ENCODE data around the gene ARHGEF7.

The ARHGEF7 gene

GRCh38 chr13:111339366-111340143 lies 224.4 kb downstream of the ARHGEF7 start:
- no peak for DNase-seq (ENCODE audit: low read depth, low spot score)
- Histone ChIP-seq H3K9ac (ENCODE audit: insufficient read length, low read depth) (no peak overlapping the region), H3K4me1 (ENCODE audit: insufficient read depth, insufficient read length) (no peaks in the 10 kb centered on the region), H3K36me3 (ENCODE audit: insufficient read depth, insufficient read length, low read length) (no peaks in the 10 kb centered on the region), H3K9me3 (ENCODE audit: insufficient read depth, low read length) (no peaks in the 10 kb centered on the region), H3K27me3 (ENCODE audit: insufficient read depth, insufficient read length) (no peaks in the 10 kb centered on the region), H3K4me3 (ENCODE audit: insufficient read length, low read depth) (no peak overlapping the region)
- no peak for TF ChIP-seq YY1 (IDR thresholded peaks at IDR 0.05; ENCODE audit: insufficient read depth, insufficient read length)
- TF ChIP-seq SUZ12 (IDR thresholded peaks at IDR 0.05; ENCODE audit: extremely low read depth, insufficient read depth, insufficient read length), result no peak
- TF ChIP-seq ZNF274 (IDR thresholded peaks at IDR 0.05; ENCODE audit: low read depth, low read length), result no peak

GRCh38 chr13:111341886-111342285 lies 226.8 kb downstream of the ARHGEF7 start:
- TF ChIP-seq SUZ12 (IDR thresholded peaks at IDR 0.05; ENCODE audit: extremely low read depth, insufficient read depth, insufficient read length), result no peak
- TF ChIP-seq YY1 (IDR thresholded peaks at IDR 0.05; ENCODE audit: insufficient read depth, insufficient read length), result no peak
- TF ChIP-seq ZNF274 (IDR thresholded peaks at IDR 0.05; ENCODE audit: low read depth, low read length), result no peak
- no peak for DNase-seq (ENCODE audit: low read depth, low spot score)
- no peaks in the 10 kb centered on the region for H3K36me3 ChIP-seq (ENCODE audit: insufficient read depth, insufficient read length, low read length)
- H3K9ac ChIP-seq (ENCODE audit: insufficient read length, low read depth), result no peak overlapping the region
- H3K4me3 ChIP-seq (ENCODE audit: insufficient read length, low read depth), result no peak overlapping the region
- H3K9me3 ChIP-seq (ENCODE audit: insufficient read depth, low read length), result no peaks in the 10 kb centered on the region
- H3K27me3 ChIP-seq (ENCODE audit: insufficient read depth, insufficient read length), result no peaks in the 10 kb centered on the region
- H3K4me1 ChIP-seq (ENCODE audit: insufficient read depth, insufficient read length), result peaks cover 3% of the 10 kb centered on the region

- Histone ChIP-seq H3K4me1 (ENCODE audit: insufficient read depth, insufficient read length) (peaks cover 3% of the 10 kb centered on the region), H3K36me3 (ENCODE audit: insufficient read depth, insufficient read length, low read length) (no peaks in the 10 kb centered on the region), H3K27me3 (ENCODE audit: insufficient read depth, insufficient read length) (no peaks in the 10 kb centered on the region), H3K4me3 (ENCODE audit: insufficient read length, low read depth) (no peak overlapping the region), H3K9me3 (ENCODE audit: insufficient read depth, low read length) (no peaks in the 10 kb centered on the region; the same call in 1 of the 2 replicates), H3K9ac (ENCODE audit: insufficient read length, low read depth) (peak overlapping the region; percentile 50)
- DNase-seq (ENCODE audit: low read depth, low spot score), result no peak
- TF ChIP-seq ZNF274 (IDR thresholded peaks at IDR 0.05; ENCODE audit: low read depth, low read length) (no peak), YY1 (IDR thresholded peaks at IDR 0.05; ENCODE audit: insufficient read depth, insufficient read length) (no peak), SUZ12 (IDR thresholded peaks at IDR 0.05; ENCODE audit: extremely low read depth, insufficient read depth, insufficient read length) (no peak)
These were observed 227.6 kb downstream of the ARHGEF7 start for GRCh38 chr13:111342721-111343120.

- Histone ChIP-seq H3K27me3 (ENCODE audit: insufficient read depth, insufficient read length) (no peaks in the 10 kb centered on the region), H3K9ac (ENCODE audit: insufficient read length, low read depth) (no peak overlapping the region), H3K9me3 (ENCODE audit: insufficient read depth, low read length) (no peaks in the 10 kb centered on the region; the same call in 1 of the 2 replicates), H3K4me3 (ENCODE audit: insufficient read length, low read depth) (no peak overlapping the region), H3K36me3 (ENCODE audit: insufficient read depth, insufficient read length, low read length) (no peaks in the 10 kb centered on the region), H3K4me1 (ENCODE audit: insufficient read depth, insufficient read length) (peaks cover 3% of the 10 kb centered on the region)
- no peak for TF ChIP-seq ZNF274 (IDR thresholded peaks at IDR 0.05; ENCODE audit: low read depth, low read length)
- TF ChIP-seq YY1 (IDR thresholded peaks at IDR 0.05; ENCODE audit: insufficient read depth, insufficient read length), result no peak
- TF ChIP-seq SUZ12 (IDR thresholded peaks at IDR 0.05; ENCODE audit: extremely low read depth, insufficient read depth, insufficient read length), result no peak
- DNase-seq (ENCODE audit: low read depth, low spot score), result no peak
These were observed 228.2 kb downstream of the ARHGEF7 start for GRCh38 chr13:111343186-111343805.

GRCh38 chr13:111344471-111345191 lies 229.5 kb downstream of the ARHGEF7 start:
- Histone ChIP-seq H3K4me1 (ENCODE audit: insufficient read depth, insufficient read length) (peaks cover 3% of the 10 kb centered on the region), H3K4me3 (ENCODE audit: insufficient read length, low read depth) (no peak overlapping the region), H3K36me3 (ENCODE audit: insufficient read depth, insufficient read length, low read length) (no peaks in the 10 kb centered on the region), H3K9me3 (ENCODE audit: insufficient read depth, low read length) (no peaks in the 10 kb centered on the region; the same call in 1 of the 2 replicates), H3K27me3 (ENCODE audit: insufficient read depth, insufficient read length) (no peaks in the 10 kb centered on the region), H3K9ac (ENCODE audit: insufficient read length, low read depth) (peak overlapping the region; percentile 36)
- peak; percentile 77 for DNase-seq (ENCODE audit: low read depth, low spot score)
- TF ChIP-seq ZNF274 (IDR thresholded peaks at IDR 0.05; ENCODE audit: low read depth, low read length) (no peak), SUZ12 (IDR thresholded peaks at IDR 0.05; ENCODE audit: extremely low read depth, insufficient read depth, insufficient read length) (no peak), YY1 (IDR thresholded peaks at IDR 0.05; ENCODE audit: insufficient read depth, insufficient read length) (no peak)

- no peak for DNase-seq (ENCODE audit: low read depth, low spot score)
- TF ChIP-seq ZNF274 (IDR thresholded peaks at IDR 0.05; ENCODE audit: low read depth, low read length) (no peak), SUZ12 (IDR thresholded peaks at IDR 0.05; ENCODE audit: extremely low read depth, insufficient read depth, insufficient read length) (no peak), YY1 (IDR thresholded peaks at IDR 0.05; ENCODE audit: insufficient read depth, insufficient read length) (no peak)
- Histone ChIP-seq H3K36me3 (ENCODE audit: insufficient read depth, insufficient read length, low read length) (no peaks in the 10 kb centered on the region), H3K4me3 (ENCODE audit: insufficient read length, low read depth) (no peak overlapping the region), H3K9me3 (ENCODE audit: insufficient read depth, low read length) (no peaks in the 10 kb centered on the region; the same call in 1 of the 2 replicates), H3K4me1 (ENCODE audit: insufficient read depth, insufficient read length) (peaks cover 3% of the 10 kb centered on the region), H3K9ac (ENCODE audit: insufficient read length, low read depth) (no peak overlapping the region), H3K27me3 (ENCODE audit: insufficient read depth, insufficient read length) (no peaks in the 10 kb centered on the region)
These were observed 230.6 kb downstream of the ARHGEF7 start for GRCh38 chr13:111345682-111346081.
